Neural cell (in vitro differentiated cells): ENCODE data around the gene PES1. TPM values are rescaled to one million over a fixed set of nuclear protein-coding genes. Genes with fewer than 3 reads are reported as not detected.

Experiments used
- H2AFZ ChIP-seq: fragments of 200-600, 300-800 bp; sonication (generic), shearing (Covaris generic); 2 replicates; pipeline ENCODE4 v1.6.0; 2014; ENCODE audit warnings: low read depth, mild to moderate bottlenecking, antibody characterized with exemption, low read length, moderate library complexity
- H3F3A ChIP-seq: fragments of 200-600 bp; shearing (Covaris generic); 2 replicates; pipeline ENCODE4 v1.6.1; 2016; ENCODE audit warnings: mild to moderate bottlenecking, moderate library complexity, mixed read lengths, antibody characterized with exemption, low read length; ENCODE audit not compliant: insufficient read depth, poor library complexity, severe bottlenecking
- H3K27ac ChIP-seq: fragments of 200-600, 300-800 bp; sonication (generic), shearing (Covaris generic); 2 replicates; pipeline ENCODE4 v1.5.1; 2014; ENCODE audit warnings: mild to moderate bottlenecking, low read length, moderate library complexity
- H3K27me3 ChIP-seq: fragments of 300-800, 200-600 bp; sonication (generic), shearing (Covaris generic); 2 replicates; pipeline ENCODE4 v1.6.0; 2014; ENCODE audit warnings: mild to moderate bottlenecking, low read depth, low read length, moderate library complexity; ENCODE audit not compliant: insufficient read depth
- H3K36me3 ChIP-seq: fragments of 300-800, 200-600 bp; sonication (generic), shearing (Covaris generic); 2 replicates; pipeline ENCODE4 v1.5.1; 2014; ENCODE audit warnings: mild to moderate bottlenecking, antibody characterized with exemption, low read length, moderate library complexity; ENCODE audit not compliant: insufficient read depth
- H3K4me2 ChIP-seq: fragments of 300-800, 200-600 bp; sonication (generic), shearing (Covaris generic); 2 replicates; pipeline ENCODE4 v1.6.0; 2014; ENCODE audit warnings: mild to moderate bottlenecking, low read length
- H3K4me3 ChIP-seq: fragments of 300-800, 200-600 bp; sonication (generic), shearing (Covaris generic); 2 replicates; pipeline ENCODE4 v1.5.1; 2014; ENCODE audit warnings: mild to moderate bottlenecking, low read length, moderate library complexity
- H3K79me2 ChIP-seq: fragments of 200-600 bp; shearing (Covaris generic); replicated peaks from 2 replicates; pipeline ENCODE4 v1.6.0; 2014; ENCODE audit warnings: mild to moderate bottlenecking, low read length, moderate library complexity; ENCODE audit not compliant: insufficient read depth
- H3K9ac ChIP-seq: fragments of 300-800, 200-600 bp; sonication (generic), shearing (Covaris generic); 2 replicates; pipeline ENCODE4 v1.6.1; 2016; ENCODE audit warnings: mild to moderate bottlenecking, low read length, mixed read lengths
- H3K9me2 ChIP-seq: fragments of 200-600 bp; shearing (Covaris generic); 2 replicates; pipeline ENCODE4 v1.6.1; 2016; ENCODE audit warnings: mild to moderate bottlenecking, low read length, mixed read lengths; ENCODE audit not compliant: insufficient read depth
- H3K9me3 ChIP-seq: fragments of 200-600, 300-800 bp; sonication (generic), shearing (Covaris generic); 2 replicates; pipeline ENCODE4 v1.6.1; 2016; ENCODE audit warnings: mild to moderate bottlenecking, mixed run types, low read length, moderate library complexity, mixed read lengths
- H4K20me1 ChIP-seq: fragments of 200-600 bp; shearing (Covaris generic); 2 replicates; pipeline ENCODE4 v1.6.1; 2016; ENCODE audit warnings: mild to moderate bottlenecking, mixed run types; ENCODE audit not compliant: insufficient read depth
- EP300 ChIP-seq: fragments of 450-650 bp; conservative IDR thresholded peaks from 2 replicates; pipeline ENCODE4 v1.6.1; 2014; ENCODE audit warnings: antibody characterized with exemption, mild to moderate bottlenecking, moderate library complexity; ENCODE audit not compliant: poor library complexity, severe bottlenecking
- EZH2 ChIP-seq: fragments of 200-600, 300-800 bp; shearing (Covaris generic), sonication (generic); IDR thresholded peaks from 2 replicates; pipeline ENCODE4 v1.6.1; 2014; ENCODE audit warnings: antibody characterized with exemption, low read length, borderline replicate concordance, mild to moderate bottlenecking; ENCODE audit not compliant: insufficient read depth, poor library complexity, severe bottlenecking
- MXI1 ChIP-seq: fragments of 450-650 bp; conservative IDR thresholded peaks from 2 replicates; pipeline ENCODE4 v1.6.1; 2014; ENCODE audit warnings: antibody characterized with exemption, mild to moderate bottlenecking; ENCODE audit not compliant: poor library complexity, severe bottlenecking
- POLR2AphosphoS5 ChIP-seq: IDR thresholded peaks from 2 replicates; pipeline ENCODE4 v1.6.1; 2012
- RAD21 ChIP-seq: fragments of 450-650 bp; conservative IDR thresholded peaks from 2 replicates; pipeline ENCODE4 v1.6.1; 2014; ENCODE audit warnings: antibody characterized with exemption, mild to moderate bottlenecking, moderate library complexity
- SMC3 ChIP-seq: fragments of 450-650 bp; conservative IDR thresholded peaks from 2 replicates; pipeline ENCODE4 v1.6.1; 2014; ENCODE audit warnings: antibody characterized with exemption, mild to moderate bottlenecking, moderate library complexity; ENCODE audit not compliant: poor library complexity
- TAF1 ChIP-seq: IDR thresholded peaks from 2 replicates; pipeline ENCODE4 v1.6.1; 2012; ENCODE audit warnings: low read depth
- polyA minus RNA-seq: library from RNA; depleted of rRNA, polyadenylated mRNA; stranded (reverse); fragments of >200 nt; gene quantifications from 2 replicates; pipeline ENCODE4 v1.2.3, GENCODE V29; 2014
- polyA plus RNA-seq: library from polyadenylated mRNA; depleted of rRNA; stranded (reverse); fragments of >200 nt; gene quantifications from 2 replicates; pipeline ENCODE4 v1.2.3, GENCODE V29; 2014
- TF ChIP-seq, protein P1 (sequence below): IDR thresholded peaks from 2 replicates; pipeline ENCODE4 v1.6.1; 2012; ENCODE audit warnings: borderline replicate concordance
- TF ChIP-seq, protein P2 (sequence below): fragments of 450-650 bp; IDR thresholded peaks from 2 replicates; pipeline ENCODE4 v1.5.1; 2014; ENCODE audit warnings: antibody characterized with exemption, mild to moderate bottlenecking, moderate library complexity; ENCODE audit not compliant: poor library complexity, severe bottlenecking

The PES1 gene
- polyA plus RNA-seq = 44.1 and 46.6 TPM in 2 replicates
- polyA minus RNA-seq = 38.5 and 44.8 TPM in 2 replicates

DNA sequence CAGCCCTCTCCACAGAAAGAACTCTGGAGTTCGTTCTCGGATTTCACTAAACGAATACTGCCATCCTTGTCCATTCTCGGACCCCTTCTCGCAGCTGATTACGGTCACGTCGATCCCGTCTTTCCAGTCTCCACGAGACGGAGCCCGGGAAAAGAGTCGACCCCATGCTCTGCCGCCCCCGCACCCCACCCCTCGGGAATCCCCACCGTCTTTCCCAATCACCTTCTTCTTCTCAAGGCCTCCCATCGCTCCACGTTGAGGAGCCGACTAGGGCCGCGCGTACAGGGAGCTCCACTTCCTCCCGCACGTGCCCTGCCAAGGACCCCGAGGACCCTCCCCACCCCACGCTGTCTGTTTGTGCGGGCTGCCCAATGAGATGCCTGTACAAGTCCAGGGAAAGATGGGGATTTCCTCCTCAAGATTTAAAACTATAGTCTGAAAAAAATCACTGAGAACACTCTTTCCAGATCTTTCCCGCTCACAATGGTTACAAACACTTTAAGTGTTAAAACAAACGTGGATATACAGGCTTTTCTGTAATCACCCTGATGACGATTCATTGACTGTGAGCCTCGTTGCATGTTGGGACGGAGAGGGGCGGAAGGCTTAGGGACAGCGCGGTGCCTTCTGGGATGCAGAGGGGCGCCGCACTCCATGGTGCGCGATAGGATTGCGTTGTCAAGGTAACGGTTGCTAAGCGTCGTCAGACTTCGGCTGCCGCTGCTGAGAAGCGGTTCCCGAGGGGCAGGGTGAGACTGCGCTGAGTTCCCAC lies at the start of gene PES1:
PES1 (minus strand) TSS at position 323 of the 772 bp plus-strand sequence; CDS start at position 246, 77 bp downstream.
- TF ChIP-seq POLR2AphosphoS5 = peak; percentile 63
- no peak for TF ChIP-seq TAF1
- TF ChIP-seq RAD21 = peak; percentile 38
- TF ChIP-seq, protein P1, sequence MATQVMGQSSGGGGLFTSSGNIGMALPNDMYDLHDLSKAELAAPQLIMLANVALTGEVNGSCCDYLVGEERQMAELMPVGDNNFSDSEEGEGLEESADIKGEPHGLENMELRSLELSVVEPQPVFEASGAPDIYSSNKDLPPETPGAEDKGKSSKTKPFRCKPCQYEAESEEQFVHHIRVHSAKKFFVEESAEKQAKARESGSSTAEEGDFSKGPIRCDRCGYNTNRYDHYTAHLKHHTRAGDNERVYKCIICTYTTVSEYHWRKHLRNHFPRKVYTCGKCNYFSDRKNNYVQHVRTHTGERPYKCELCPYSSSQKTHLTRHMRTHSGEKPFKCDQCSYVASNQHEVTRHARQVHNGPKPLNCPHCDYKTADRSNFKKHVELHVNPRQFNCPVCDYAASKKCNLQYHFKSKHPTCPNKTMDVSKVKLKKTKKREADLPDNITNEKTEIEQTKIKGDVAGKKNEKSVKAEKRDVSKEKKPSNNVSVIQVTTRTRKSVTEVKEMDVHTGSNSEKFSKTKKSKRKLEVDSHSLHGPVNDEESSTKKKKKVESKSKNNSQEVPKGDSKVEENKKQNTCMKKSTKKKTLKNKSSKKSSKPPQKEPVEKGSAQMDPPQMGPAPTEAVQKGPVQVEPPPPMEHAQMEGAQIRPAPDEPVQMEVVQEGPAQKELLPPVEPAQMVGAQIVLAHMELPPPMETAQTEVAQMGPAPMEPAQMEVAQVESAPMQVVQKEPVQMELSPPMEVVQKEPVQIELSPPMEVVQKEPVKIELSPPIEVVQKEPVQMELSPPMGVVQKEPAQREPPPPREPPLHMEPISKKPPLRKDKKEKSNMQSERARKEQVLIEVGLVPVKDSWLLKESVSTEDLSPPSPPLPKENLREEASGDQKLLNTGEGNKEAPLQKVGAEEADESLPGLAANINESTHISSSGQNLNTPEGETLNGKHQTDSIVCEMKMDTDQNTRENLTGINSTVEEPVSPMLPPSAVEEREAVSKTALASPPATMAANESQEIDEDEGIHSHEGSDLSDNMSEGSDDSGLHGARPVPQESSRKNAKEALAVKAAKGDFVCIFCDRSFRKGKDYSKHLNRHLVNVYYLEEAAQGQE = peak; percentile 86
- peak; percentile 79 for TF ChIP-seq EP300
- peak; percentile 99 for TF ChIP-seq MXI1
- TF ChIP-seq, protein P2, sequence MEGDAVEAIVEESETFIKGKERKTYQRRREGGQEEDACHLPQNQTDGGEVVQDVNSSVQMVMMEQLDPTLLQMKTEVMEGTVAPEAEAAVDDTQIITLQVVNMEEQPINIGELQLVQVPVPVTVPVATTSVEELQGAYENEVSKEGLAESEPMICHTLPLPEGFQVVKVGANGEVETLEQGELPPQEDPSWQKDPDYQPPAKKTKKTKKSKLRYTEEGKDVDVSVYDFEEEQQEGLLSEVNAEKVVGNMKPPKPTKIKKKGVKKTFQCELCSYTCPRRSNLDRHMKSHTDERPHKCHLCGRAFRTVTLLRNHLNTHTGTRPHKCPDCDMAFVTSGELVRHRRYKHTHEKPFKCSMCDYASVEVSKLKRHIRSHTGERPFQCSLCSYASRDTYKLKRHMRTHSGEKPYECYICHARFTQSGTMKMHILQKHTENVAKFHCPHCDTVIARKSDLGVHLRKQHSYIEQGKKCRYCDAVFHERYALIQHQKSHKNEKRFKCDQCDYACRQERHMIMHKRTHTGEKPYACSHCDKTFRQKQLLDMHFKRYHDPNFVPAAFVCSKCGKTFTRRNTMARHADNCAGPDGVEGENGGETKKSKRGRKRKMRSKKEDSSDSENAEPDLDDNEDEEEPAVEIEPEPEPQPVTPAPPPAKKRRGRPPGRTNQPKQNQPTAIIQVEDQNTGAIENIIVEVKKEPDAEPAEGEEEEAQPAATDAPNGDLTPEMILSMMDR = peak; percentile 25
- TF ChIP-seq SMC3 = no peak
- TF ChIP-seq EZH2 = no peak
- H2AFZ ChIP-seq = no peak within 1 kb of the TSS
- H3K27me3 ChIP-seq = no peaks in the 10 kb centered on the region
- peak within 1 kb of the TSS; percentile 93 for H3K27ac ChIP-seq
- H3K4me3 ChIP-seq = peak within 1 kb of the TSS; percentile 81
- H4K20me1 ChIP-seq = no peaks in the 10 kb centered on the region
- H3F3A ChIP-seq = no peaks in the 10 kb centered on the region
- peak within 1 kb of the TSS; percentile 69 for H3K9ac ChIP-seq
- peak within 1 kb of the TSS; percentile 86 for H3K4me2 ChIP-seq
- no peaks in the 10 kb centered on the region for H3K9me3 ChIP-seq
- peaks cover 19% of the 10 kb centered on the region for H3K79me2 ChIP-seq
- H3K36me3 ChIP-seq = no peaks in the 10 kb centered on the region
- H3K9me2 ChIP-seq = no peaks in the 10 kb centered on the region

DNA sequence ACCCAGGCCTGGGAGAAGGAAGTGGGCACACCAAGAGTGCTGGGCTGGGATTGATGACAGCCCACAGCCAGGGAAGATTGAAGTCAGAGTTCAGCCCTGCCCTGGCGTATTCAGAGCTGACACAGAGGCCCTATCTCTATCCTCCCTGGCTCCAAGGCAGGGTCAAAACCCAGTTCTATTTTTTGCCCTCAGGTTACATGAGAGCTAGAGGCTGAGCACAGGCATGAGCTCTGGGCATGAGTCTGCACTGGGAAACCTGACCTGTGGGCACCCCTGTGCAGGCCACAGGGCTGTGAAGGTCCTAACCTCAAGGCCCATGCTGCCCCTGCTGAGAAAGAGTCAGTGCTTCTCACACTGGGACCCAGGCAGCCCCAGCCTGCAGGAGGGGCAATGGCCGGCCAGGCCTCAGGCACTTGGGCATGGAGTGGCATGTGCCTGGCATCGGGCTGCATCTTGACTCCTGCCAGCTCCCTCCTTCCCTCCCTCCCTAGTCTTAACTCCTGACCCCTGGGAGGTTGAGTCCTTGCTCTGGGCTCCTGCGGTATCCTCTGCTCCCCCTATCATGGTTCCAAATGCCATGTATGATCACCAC lies 49.2 kb upstream of the PES1 start:
- no peaks in the 10 kb centered on the region for H3K9me2 ChIP-seq
- H3F3A ChIP-seq = no peaks in the 10 kb centered on the region
- no peak overlapping the region for H2AFZ ChIP-seq
- TF ChIP-seq EP300 (no peak), MXI1 (no peak), POLR2AphosphoS5 (no peak), SMC3 (no peak)
- TF ChIP-seq, protein P1 = no peak
- TF ChIP-seq, protein P2 = no peak
- no peak overlapping the region for H3K4me2 ChIP-seq
- H3K9ac ChIP-seq = no peak overlapping the region
- H3K4me3 ChIP-seq = no peak overlapping the region
- no peak overlapping the region for H3K27ac ChIP-seq
- no peaks in the 10 kb centered on the region for H3K9me3 ChIP-seq
- H3K36me3 ChIP-seq = no peaks in the 10 kb centered on the region
- no peaks in the 10 kb centered on the region for H3K27me3 ChIP-seq
- H4K20me1 ChIP-seq = no peaks in the 10 kb centered on the region
- H3K79me2 ChIP-seq = no peaks in the 10 kb centered on the region
